ENCODE data around the gene BOLA1.
"Not testable (repeated sequence)": the region's sequence is repeated elsewhere in the genome, so short reads cannot be mapped to it uniquely, and the experiment has no call there.

The BOLA1 gene

GRCh38 chr1:149931212-149931790 lies 31.9 kb downstream of the BOLA1 start:
- no peak for DNase-seq (ENCODE audit: low read depth in 2 of 2)

- DNase-seq (ENCODE audit: low read depth in 2 of 2) = no peak
Observed at GRCh38 chr1:149932474-149932873, 33.1 kb downstream of the BOLA1 start.

- DNase-seq (ENCODE audit: low read depth in 2 of 2) = no peak
Observed at GRCh38 chr1:149933208-149933607, 33.8 kb downstream of the BOLA1 start.

GRCh38 chr1:149934356-149934755 lies 35.0 kb downstream of the BOLA1 start:
- no peak for DNase-seq (ENCODE audit: low read depth in 2 of 2)

GRCh38 chr1:149936170-149936991 lies 37.0 kb downstream of the BOLA1 start, which contains the start of gene MTMR11:
Gene MTMR11 (minus strand): TSS chr1:149936879. CDS start chr1:149936647, 232 bp downstream.
- DNase-seq (ENCODE audit: low read depth in 2 of 2) = no peak

GRCh38 chr1:149936992-149937705 lies 37.8 kb downstream of the BOLA1 start:
- no peak for DNase-seq (ENCODE audit: low read depth in 2 of 2)

- no peak for DNase-seq (ENCODE audit: low read depth in 2 of 2)
Observed at GRCh38 chr1:149937759-149938158, 38.4 kb downstream of the BOLA1 start.

- not testable (repeated sequence) for DNase-seq (ENCODE audit: low read depth in 2 of 2)
Observed at GRCh38 chr1:149938668-149939003, 39.3 kb downstream of the BOLA1 start.

- no peak for DNase-seq (ENCODE audit: low read depth in 2 of 2)
Observed at GRCh38 chr1:149940427-149940826, 41.1 kb downstream of the BOLA1 start.

GRCh38 chr1:149942207-149942606 lies 42.8 kb downstream of the BOLA1 start:
- DNase-seq (ENCODE audit: low read depth in 2 of 2) = no peak

- no peak for DNase-seq (ENCODE audit: low read depth in 2 of 2)
Observed at GRCh38 chr1:149942885-149943284, 43.5 kb downstream of the BOLA1 start.

- DNase-seq (ENCODE audit: low read depth in 2 of 2) = no peak
Observed at GRCh38 chr1:149945206-149945605, 45.8 kb downstream of the BOLA1 start.

- DNase-seq (ENCODE audit: low read depth in 2 of 2) = no peak
Observed at GRCh38 chr1:149949911-149950310, 50.5 kb downstream of the BOLA1 start.
